Hepatocyte (in vitro differentiated cells): ENCODE data around the gene FKBP14. TPM values are rescaled to one million over a fixed set of nuclear protein-coding genes. Genes with fewer than 3 reads are reported as not detected.

Experiments
- DNase-seq: peaks from one replicate; pipeline ENCODE4 v3.0.0-alpha.2; 2016; ENCODE audit warnings: low spot score
- H2AFZ ChIP-seq: fragments of 200-600 bp; sonication (generic); 2 replicates; pipeline ENCODE4 v1.6.0; 2016; ENCODE audit warnings: antibody characterized with exemption, mild to moderate bottlenecking
- H3K27ac ChIP-seq: fragments of 200-600 bp; sonication (generic); 2 replicates; pipeline ENCODE4 v1.5.1; 2016; ENCODE audit warnings: mild to moderate bottlenecking
- H3K27me3 ChIP-seq: fragments of 200-600 bp; sonication (generic); 2 replicates; pipeline ENCODE4 v1.6.1; 2016
- H3K36me3 ChIP-seq: fragments of 200-600 bp; sonication (generic); replicated peaks from 2 replicates; pipeline ENCODE4 v1.5.1; 2016; ENCODE audit warnings: low read depth; ENCODE audit not compliant: insufficient read depth
- H3K4me1 ChIP-seq: fragments of 200-600 bp; sonication (generic); 2 replicates; pipeline ENCODE4 v1.5.1; 2016; ENCODE audit warnings: mild to moderate bottlenecking, moderate library complexity; ENCODE audit not compliant: insufficient read depth
- H3K4me2 ChIP-seq: fragments of 200-600 bp; sonication (generic); 2 replicates; pipeline ENCODE4 v1.6.0; 2016
- H3K4me3 ChIP-seq: fragments of 200-600 bp; sonication (generic); 2 replicates; pipeline ENCODE4 v1.5.1; 2016; ENCODE audit warnings: mild to moderate bottlenecking
- H3K79me2 ChIP-seq: fragments of 200-600 bp; sonication (generic); 2 replicates; pipeline ENCODE4 v1.6.0; 2017; ENCODE audit warnings: mild to moderate bottlenecking
- H3K9me2 ChIP-seq: fragments of 200-600 bp; sonication (generic); replicated peaks from 2 replicates; pipeline ENCODE4 v1.6.0; 2017; ENCODE audit warnings: mild to moderate bottlenecking; ENCODE audit not compliant: insufficient read depth
- H3K9me3 ChIP-seq: fragments of 200-600 bp; sonication (generic); 2 replicates; pipeline ENCODE4 v1.5.1; 2016; ENCODE audit warnings: low read depth, mild to moderate bottlenecking
- H4K20me1 ChIP-seq: fragments of 200-600 bp; sonication (generic); 2 replicates; pipeline ENCODE4 v1.6.0; 2016; ENCODE audit warnings: mild to moderate bottlenecking; ENCODE audit not compliant: insufficient read depth, poor library complexity, severe bottlenecking
- CTCF ChIP-seq: fragments of 200-600 bp; sonication (generic); IDR thresholded peaks from 2 replicates; pipeline ENCODE4 v1.5.1; 2016; ENCODE audit warnings: antibody characterized with exemption, mild to moderate bottlenecking; ENCODE audit not compliant: poor library complexity
- EZH2 ChIP-seq: fragments of 200-600 bp; sonication (generic); IDR thresholded peaks from 2 replicates; pipeline ENCODE4 v1.6.1; 2016; ENCODE audit warnings: antibody characterized with exemption, mild to moderate bottlenecking, borderline replicate concordance
- EZH2phosphoT487 ChIP-seq: fragments of 200-600 bp; sonication (generic); IDR thresholded peaks from one replicate; pipeline ENCODE4 v1.6.1; 2018; ENCODE audit warnings: antibody characterized with exemption, mild to moderate bottlenecking, low read depth, moderate library complexity; ENCODE audit not compliant: unreplicated experiment, severe bottlenecking
- WGBS: methylation state at CpG from one replicate; pipeline ENCODE4 v1.1.6; 2016; ENCODE audit warnings: low lambda C conversion rate; ENCODE audit errors: missing lambda C conversion rate; 5-methylcytosine and 5-hydroxymethylcytosine counted together
- polyA plus RNA-seq: library from polyadenylated mRNA; unstranded; fragments of >200 nt; fragmentation: Nextera tagmentation; extraction: Ambion mirVana; gene quantifications from 2 replicates; pipeline ENCODE4 v1.2.1, GENCODE V29; 2016
- total RNA-seq: library from RNA; depleted of rRNA; stranded (reverse); fragments of >200 nt; gene quantifications from 2 replicates; pipeline ENCODE4 v1.2.3, GENCODE V29; 2014

Gene FKBP14
- total and polyA plus RNA-seq, 2 experiments from 2014 or later, result 36.5 to 45.4 TPM

GRCh38 chr7:30001998-30002397 is 24.5 kb downstream of the FKBP14 start:
- no peak overlapping the region for H2AFZ ChIP-seq
- TF ChIP-seq EZH2phosphoT487 (no peak), EZH2 (no peak), CTCF (no peak)
- no peaks in the 10 kb centered on the region for H3K27me3 ChIP-seq
- no peak overlapping the region for H3K27ac ChIP-seq
- 83% methylated on average over 2 of the region's 2 CpGs for WGBS
- H3K9me2 ChIP-seq, result no peaks in the 10 kb centered on the region
- H4K20me1 ChIP-seq, result no peaks in the 10 kb centered on the region
- no peaks in the 10 kb centered on the region for H3K36me3 ChIP-seq
- no peak overlapping the region for H3K4me2 ChIP-seq
- H3K4me1 ChIP-seq, result no peaks in the 10 kb centered on the region
- no peaks in the 10 kb centered on the region for H3K9me3 ChIP-seq
- DNase-seq, result no peak
- no peak overlapping the region for H3K4me3 ChIP-seq
- H3K79me2 ChIP-seq, result no peaks in the 10 kb centered on the region

- H3K4me2 ChIP-seq, result no peak overlapping the region
- H3K9me2 ChIP-seq, result no peaks in the 10 kb centered on the region
- no peaks in the 10 kb centered on the region for H3K9me3 ChIP-seq
- no peaks in the 10 kb centered on the region for H3K27me3 ChIP-seq
- TF ChIP-seq EZH2phosphoT487, result no peak
- no peak for TF ChIP-seq CTCF
- no peak for TF ChIP-seq EZH2
- no peaks in the 10 kb centered on the region for H3K79me2 ChIP-seq
- H3K4me1 ChIP-seq, result no peaks in the 10 kb centered on the region
- H3K36me3 ChIP-seq, result no peaks in the 10 kb centered on the region
- no peak overlapping the region for H3K27ac ChIP-seq
- H3K4me3 ChIP-seq, result no peak overlapping the region
- DNase-seq, result no peak
- H2AFZ ChIP-seq, result no peak overlapping the region
- no peaks in the 10 kb centered on the region for H4K20me1 ChIP-seq
Observed at GRCh38 chr7:29998489-29998888, 28.0 kb downstream of the FKBP14 start.

GRCh38 chr7:29996321-29996720 is 30.2 kb downstream of the FKBP14 start:
- TF ChIP-seq EZH2 (no peak), EZH2phosphoT487 (no peak), CTCF (no peak)
- Histone ChIP-seq H3K27me3 (no peaks in the 10 kb centered on the region), H3K4me2 (no peak overlapping the region), H3K27ac (no peak overlapping the region), H3K4me1 (no peaks in the 10 kb centered on the region), H2AFZ (no peak overlapping the region), H3K9me3 (peaks cover 7% of the 10 kb centered on the region), H3K79me2 (no peaks in the 10 kb centered on the region), H3K9me2 (no peaks in the 10 kb centered on the region), H4K20me1 (no peaks in the 10 kb centered on the region), H3K36me3 (no peaks in the 10 kb centered on the region), H3K4me3 (no peak overlapping the region)
- no peak for DNase-seq

GRCh38 chr7:29995652-29996051 is 30.9 kb downstream of the FKBP14 start:
- no peak for DNase-seq
- Histone ChIP-seq H2AFZ (no peak overlapping the region), H3K4me1 (no peaks in the 10 kb centered on the region), H3K4me3 (no peak overlapping the region), H4K20me1 (no peaks in the 10 kb centered on the region), H3K27ac (no peak overlapping the region), H3K9me2 (no peaks in the 10 kb centered on the region), H3K79me2 (no peaks in the 10 kb centered on the region), H3K9me3 (peaks cover 7% of the 10 kb centered on the region), H3K27me3 (no peaks in the 10 kb centered on the region), H3K36me3 (no peaks in the 10 kb centered on the region), H3K4me2 (no peak overlapping the region)
- TF ChIP-seq CTCF, result no peak
- no peak for TF ChIP-seq EZH2phosphoT487
- no peak for TF ChIP-seq EZH2
